ENCODE data around the gene ROBO3.

The ROBO3 gene

GRCh38 chr11:124928942-124929665 is 63.9 kb downstream of the ROBO3 start:
- DNase-seq, result no peak

- DNase-seq, result no peak
Observed at GRCh38 chr11:124930799-124931198, 65.6 kb downstream of the ROBO3 start.
